Glomerular endothelial cell (primary cell): ENCODE results near the gene PSAP. TPM values are rescaled to one million over a fixed set of nuclear protein-coding genes. Genes with fewer than 3 reads are reported as not detected.
"Not testable (repeated sequence)": the region's sequence is repeated elsewhere in the genome, so short reads cannot be mapped to it uniquely, and the experiment has no call there.

Experiments used
- DNase-seq: peaks from one replicate; pipeline ENCODE4 v3.0.0-alpha.2; 2011; ENCODE audit warnings: low read depth, low spot score; ENCODE audit errors: extremely low read depth
- total RNA-seq: library from RNA; depleted of rRNA; stranded (reverse); fragments of >200 nt; gene quantifications from 2 replicates; pipeline ENCODE4 v1.2.3, GENCODE V29; 2015

PSAP gene
- total RNA-seq, 1 donor from 2014 or later = 1,624 TPM

- DNase-seq = not testable (repeated sequence)
Observed at GRCh38 chr10:71874680-71875354, 23.8 kb upstream of the PSAP start.

- no peak for DNase-seq
Observed at GRCh38 chr10:71873582-71874211, 22.6 kb upstream of the PSAP start.

DNA sequence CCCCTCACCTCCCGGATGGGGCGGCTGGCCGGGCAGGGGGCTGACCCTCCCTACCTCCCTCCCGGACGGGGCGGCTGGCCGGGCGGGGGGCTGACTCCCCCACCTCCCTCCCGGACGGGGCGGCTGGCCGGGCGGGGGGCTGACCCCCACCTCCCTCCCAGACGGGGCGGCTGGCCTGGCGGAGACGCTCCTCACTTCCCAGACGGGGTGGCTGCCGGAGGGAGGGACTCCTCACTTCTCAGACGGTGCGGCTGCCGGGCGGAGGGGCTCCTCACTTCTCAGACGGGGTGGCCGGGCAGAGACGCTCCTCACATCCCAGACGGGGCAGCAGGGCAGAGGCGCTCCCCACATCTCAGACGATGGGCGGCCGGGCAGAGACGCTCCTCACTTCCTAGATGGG, 18.6 kb upstream of the PSAP start:
- DNase-seq = not testable (repeated sequence)

- no peak for DNase-seq
Observed at GRCh38 chr10:71868192-71868697, 17.2 kb upstream of the PSAP start.

- DNase-seq = no peak
Observed at GRCh38 chr10:71865561-71866041, 14.6 kb upstream of the PSAP start.

DNA sequence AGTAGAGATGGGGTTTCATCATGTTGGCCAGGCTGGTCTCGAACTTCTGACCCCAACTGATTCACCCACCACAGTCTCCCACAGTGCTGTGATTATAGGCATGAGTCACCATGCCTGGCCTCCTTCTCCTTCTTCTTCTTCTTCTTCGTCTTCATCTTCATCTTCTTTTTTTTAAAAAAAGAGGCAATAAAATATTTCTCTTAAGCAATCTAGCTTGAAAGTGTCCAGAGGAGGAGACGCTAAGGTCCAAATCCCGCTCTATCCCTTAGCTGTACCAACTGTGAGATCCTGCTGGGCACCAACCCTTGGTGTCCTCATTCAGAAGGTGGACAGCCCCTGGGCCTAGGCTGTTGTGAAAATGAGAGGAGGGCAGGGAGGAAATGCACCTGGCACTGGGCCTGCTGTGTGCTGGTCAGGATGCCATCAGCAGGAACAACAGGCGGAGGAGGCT, 13.9 kb upstream of the PSAP start:
- DNase-seq = no peak

DNA sequence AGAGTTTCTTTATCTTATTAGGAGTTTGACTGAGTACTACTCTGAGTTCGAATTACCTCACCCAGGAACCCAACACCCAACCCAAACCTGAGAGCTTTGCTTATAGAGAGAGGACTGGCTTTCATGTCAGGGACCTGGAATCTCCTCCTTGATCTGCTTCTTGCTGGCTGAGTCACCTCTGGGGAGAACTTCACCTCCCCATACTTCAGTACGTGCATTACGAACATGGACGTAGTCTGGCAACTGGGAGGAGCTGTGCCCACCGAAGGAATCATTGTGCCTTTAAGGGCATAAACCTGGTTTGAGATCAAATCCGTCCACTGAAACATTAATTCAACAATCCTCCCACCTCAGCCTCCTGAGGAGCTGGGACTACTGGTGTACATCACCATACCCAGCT, 12.2 kb upstream of the PSAP start:
- DNase-seq = no peak

DNA sequence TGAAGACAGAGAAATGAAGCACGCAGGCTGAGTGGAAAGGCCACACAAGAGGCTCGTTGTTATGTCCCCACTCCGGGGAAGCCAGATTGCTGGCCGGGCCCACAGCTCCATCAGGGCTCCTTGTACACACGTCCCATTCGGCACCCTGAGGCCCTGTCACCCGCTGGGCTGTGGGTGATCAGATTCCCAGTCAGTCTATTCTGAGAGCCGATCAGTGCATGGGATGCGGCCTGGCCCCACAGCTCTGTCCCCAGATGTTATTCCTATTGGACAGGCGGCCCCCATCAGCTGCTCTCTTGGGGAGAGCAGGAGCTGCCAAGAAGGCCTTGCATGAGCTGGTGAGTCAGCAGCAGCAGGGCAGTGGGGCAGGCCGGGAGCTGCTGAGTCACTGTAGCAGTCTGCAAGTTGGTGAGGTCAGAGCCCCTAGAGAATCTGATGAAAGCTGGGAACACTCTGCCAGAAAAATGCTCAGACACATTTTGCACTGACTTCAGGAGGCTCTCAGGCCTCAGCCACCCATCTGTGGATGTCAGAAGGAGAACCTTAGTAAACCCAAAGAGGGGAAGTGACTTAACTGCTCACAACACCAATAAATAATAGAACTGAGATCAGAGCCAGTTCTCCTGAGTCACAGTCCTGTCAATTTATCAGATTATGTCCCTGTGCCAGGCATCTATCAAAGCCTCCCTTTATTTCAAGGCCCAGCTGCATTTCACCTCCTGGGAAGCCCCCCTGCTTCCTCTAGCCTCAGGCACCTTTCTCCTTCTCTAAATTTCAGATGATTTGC, 9.4 kb upstream of the PSAP start:
- DNase-seq = peak; percentile 95

GRCh38 chr10:71857934-71858890, 7.2 kb upstream of the PSAP start:
- no peak for DNase-seq

- no peak for DNase-seq
Observed at GRCh38 chr10:71856619-71857018, 5.6 kb upstream of the PSAP start.

DNA sequence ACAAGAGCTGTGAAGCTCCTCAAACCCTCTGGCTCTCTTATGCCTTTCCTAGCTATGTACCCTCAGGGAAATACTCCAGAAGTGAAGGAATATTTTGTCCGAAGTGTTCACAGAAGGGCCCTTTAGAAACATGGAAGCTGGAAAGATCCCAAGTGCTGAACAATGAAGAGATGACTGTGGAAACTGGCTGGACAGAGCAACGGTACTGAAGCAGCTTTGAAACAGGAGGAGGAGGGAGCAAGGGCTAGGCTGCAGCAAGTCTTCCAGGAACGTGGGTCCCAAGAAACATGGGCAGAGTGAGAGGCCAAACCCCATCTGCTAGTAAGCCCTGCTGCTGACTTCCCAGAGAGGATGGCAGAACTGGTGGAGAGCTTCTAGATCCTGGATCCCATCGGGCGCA, 3.0 kb upstream of the PSAP start:
- no peak for DNase-seq

DNA sequence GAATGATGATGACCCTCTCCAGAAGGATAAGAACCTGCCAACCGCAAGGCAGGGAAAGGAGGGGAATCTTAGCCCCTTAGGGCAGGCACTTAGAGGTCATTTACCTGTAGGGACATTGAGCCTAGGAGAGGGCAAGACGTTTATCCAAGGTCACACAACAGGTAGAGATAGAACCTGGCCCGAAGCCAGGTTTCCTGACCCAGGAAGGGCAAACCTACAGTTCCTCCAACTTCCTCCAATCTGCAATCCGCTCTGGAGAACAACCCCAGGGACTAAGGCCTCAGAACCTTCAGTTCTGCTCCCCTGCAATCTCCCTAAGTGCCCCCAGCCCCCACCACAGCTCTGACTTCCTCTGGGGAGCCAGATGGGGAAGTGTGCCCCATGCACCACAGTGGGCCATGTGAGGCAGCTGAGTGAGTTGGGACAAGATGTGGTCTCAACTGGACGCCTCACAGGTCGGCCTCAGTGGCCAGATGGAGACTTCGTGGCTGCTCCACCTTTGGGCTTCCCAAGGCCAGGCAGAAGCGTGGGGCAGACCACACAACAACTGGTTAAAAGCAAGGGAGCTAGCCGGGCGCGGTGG, 1.4 kb upstream of the PSAP start:
- DNase-seq = no peak

DNA sequence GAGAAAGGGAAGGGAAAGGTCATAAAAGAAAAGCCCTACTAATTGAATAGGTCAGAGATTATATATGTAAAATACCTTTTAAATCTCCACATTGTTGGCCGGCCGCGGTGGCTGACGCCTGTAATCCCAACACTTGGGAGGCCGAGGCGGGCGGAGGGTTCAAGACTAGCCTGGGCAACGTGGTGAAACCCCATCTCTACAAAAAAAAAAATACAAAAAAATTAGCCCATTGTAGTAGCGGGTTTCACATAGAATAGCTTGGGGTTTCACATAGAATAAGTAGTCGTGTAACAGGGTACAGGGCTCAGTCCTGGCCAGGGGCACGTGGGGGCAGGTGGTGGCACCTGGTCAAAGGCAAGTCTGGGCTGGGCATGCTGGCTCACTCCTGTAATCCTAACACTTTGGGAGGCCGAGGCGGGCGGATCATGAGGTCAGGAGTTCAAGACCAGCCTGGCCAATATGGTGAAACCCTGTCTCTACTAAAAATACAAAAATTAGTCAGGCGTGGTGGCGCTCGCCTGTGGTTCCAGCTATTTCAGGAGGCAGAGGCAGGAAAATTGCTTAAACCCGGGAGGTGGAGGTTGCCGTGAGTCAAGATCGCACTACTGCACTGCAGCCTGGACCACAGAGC, 529 bp upstream of the PSAP start:
- DNase-seq = not testable (repeated sequence)

DNA sequence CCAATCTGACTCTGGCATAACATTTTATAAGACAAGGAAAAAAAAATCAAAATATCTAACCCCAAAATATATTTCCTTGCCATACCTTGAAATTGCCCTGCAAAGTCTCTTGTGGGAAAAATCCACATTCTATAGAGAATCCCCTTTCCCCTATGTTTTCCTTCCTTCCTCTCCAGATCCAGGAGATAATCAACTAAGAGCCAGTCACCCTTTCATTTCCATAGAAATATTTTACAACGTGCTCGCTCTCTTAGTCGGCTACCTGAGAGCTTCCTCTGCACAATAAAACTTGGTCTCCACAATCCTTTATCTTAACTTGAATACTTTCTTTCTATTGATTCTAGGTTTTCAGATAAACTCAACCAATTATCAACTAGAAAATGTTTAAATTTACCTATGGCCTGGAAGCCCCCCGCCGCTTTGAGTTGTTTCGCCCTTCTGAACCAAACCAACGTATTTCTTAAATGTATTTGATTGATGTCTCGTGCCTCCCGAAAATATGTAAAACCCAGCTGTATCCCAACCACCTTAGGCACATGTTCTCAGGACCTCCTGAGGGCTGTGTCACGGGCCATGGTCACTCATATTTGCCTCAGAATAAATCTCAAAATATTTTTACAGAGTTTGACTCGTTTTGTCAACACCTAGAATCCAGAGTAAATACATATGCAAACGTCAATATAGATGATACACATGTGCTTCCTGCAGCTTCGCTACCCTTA, 869 bp downstream of the PSAP start:
- no peak for DNase-seq

- no peak for DNase-seq
Observed at GRCh38 chr10:71849461-71849908, 1.6 kb downstream of the PSAP start.

DNA sequence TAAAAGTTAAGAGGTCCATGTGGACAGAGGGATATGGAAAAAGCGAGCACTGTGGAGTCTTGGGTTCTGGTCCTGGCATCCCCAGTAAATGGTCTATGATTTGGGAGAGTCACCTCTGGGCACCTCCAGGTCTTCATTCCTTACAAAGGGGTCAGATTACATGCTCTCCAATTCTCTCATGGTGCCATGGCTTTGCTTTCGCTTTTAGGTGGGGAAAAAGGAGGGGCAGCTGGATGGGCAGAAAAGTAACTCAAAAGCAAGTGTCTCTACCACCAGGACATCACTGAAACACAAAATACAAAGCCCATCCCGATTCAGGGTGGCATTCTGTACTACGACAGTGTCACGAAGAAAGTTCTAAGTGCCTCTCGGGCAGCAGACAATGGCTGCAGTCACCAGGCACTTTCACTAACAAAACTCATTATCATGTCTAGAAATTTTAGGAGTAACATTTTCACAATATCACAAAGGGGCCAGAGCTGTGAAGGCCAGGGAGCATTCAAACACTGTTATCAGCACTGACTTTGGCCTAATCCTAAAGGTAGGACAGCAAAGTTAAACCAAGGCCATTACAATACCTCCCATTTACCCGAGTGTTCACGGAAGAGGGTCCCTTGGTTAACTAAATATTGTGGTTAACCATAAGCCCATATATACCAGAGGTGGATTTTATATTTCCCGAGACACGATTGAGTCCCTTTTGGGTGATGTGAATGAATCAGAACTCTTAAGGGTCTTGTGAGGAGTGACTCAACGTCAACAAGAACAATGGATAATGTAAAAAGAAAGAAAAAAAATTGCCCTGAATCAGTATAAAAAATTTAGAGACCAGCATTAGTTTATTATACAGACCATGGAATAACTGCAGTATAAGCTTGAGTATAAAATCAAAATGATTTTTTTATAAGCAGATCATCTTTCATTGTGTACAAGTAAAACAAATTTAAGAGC, 2.5 kb downstream of the PSAP start:
- DNase-seq = no peak

GRCh38 chr10:71847418-71847817, 3.6 kb downstream of the PSAP start:
- DNase-seq = no peak

GRCh38 chr10:71846816-71847215, 4.2 kb downstream of the PSAP start:
- DNase-seq = no peak
